ENCODE data around the gene IKBKE.

Gene IKBKE

DNA sequence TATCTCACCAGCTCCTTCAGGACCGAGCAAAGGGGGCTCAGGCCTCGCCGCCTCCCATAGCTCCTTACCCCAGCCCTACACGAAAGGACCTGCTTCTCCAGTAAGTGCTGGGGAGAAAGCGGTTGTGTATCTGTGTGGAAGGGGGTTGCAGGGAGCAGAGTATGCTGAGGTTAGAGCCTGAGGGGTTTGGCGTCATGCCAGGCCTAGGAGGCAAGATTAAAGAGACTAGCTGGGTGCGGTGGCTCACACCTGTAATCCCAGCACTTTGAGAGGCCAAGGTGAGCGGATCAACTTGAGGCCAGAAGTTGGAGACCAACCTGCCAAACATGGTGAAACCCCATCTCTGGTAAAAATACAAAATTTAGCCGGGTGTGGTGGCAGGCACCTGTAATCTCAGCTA, 23.0 kb downstream of the IKBKE start:
- H3K4me3 ChIP-seq (ENCODE audit: low read depth, low read length), result no peak overlapping the region
- TF ChIP-seq, protein P1, sequence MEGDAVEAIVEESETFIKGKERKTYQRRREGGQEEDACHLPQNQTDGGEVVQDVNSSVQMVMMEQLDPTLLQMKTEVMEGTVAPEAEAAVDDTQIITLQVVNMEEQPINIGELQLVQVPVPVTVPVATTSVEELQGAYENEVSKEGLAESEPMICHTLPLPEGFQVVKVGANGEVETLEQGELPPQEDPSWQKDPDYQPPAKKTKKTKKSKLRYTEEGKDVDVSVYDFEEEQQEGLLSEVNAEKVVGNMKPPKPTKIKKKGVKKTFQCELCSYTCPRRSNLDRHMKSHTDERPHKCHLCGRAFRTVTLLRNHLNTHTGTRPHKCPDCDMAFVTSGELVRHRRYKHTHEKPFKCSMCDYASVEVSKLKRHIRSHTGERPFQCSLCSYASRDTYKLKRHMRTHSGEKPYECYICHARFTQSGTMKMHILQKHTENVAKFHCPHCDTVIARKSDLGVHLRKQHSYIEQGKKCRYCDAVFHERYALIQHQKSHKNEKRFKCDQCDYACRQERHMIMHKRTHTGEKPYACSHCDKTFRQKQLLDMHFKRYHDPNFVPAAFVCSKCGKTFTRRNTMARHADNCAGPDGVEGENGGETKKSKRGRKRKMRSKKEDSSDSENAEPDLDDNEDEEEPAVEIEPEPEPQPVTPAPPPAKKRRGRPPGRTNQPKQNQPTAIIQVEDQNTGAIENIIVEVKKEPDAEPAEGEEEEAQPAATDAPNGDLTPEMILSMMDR (IDR thresholded peaks at IDR 0.05; ENCODE audit: borderline replicate concordance, insufficient read depth, low read depth, low read length), result no peak

DNA sequence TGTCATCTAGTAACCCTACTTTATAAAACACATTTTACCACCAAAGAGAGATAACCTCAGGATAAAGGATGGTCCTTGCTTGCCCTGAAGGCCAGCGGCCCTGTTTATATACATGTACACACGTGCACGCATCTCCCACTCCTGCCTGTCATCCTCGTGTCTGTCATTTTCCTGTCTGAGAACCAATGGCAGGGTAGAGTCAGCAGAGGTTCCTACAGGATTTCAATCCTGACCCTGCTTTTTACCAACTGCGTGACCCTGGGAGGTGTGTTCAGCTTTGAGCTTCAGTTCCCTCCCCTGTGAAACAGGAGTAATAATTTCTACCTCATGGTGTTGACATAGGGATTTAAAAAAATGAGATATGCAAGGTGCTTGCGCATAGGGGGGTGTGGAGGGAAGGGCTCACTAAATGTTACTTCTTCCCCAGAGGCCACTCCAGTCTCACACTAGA, 24.8 kb downstream of the IKBKE start:
- TF ChIP-seq, protein P1 (IDR thresholded peaks at IDR 0.05; ENCODE audit: borderline replicate concordance, insufficient read depth, low read depth, low read length), result no peak

DNA sequence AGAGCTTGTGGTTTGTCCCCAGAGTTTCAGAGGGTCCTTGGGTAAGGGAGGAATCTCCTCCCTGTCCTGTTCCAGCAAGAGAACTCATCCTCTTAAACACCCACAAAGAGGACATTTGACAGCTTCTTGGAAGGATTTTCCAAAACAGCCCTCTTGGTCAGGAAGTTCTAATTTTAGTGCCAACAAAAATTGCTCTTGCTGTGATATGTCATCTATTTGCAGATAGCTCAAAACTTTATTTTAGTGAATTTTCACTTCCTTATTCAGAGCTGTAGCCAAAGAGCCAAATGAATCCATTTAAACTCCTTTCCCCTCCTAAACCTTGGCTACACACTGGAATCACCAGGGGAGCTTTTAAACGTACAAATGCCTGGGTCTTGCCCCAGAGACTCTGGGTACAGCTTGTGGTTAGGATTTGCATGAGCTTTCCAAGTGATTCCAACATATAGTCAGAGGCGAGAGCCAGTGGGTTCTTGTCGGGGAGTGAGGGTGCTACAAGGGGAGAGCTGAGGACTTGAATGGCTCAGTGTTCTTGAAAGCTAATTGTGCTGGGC, 25.3 kb downstream of the IKBKE start:
- no peak overlapping the region for H3K4me3 ChIP-seq (ENCODE audit: low read depth, low read length)
- TF ChIP-seq, protein P1 (IDR thresholded peaks at IDR 0.05; ENCODE audit: borderline replicate concordance, insufficient read depth, low read depth, low read length), result no peak

More for the DNA sequence above, 24.8 kb downstream of the IKBKE start:
- no peak overlapping the region for H3K4me3 ChIP-seq (ENCODE audit: low read depth, low read length)

DNA sequence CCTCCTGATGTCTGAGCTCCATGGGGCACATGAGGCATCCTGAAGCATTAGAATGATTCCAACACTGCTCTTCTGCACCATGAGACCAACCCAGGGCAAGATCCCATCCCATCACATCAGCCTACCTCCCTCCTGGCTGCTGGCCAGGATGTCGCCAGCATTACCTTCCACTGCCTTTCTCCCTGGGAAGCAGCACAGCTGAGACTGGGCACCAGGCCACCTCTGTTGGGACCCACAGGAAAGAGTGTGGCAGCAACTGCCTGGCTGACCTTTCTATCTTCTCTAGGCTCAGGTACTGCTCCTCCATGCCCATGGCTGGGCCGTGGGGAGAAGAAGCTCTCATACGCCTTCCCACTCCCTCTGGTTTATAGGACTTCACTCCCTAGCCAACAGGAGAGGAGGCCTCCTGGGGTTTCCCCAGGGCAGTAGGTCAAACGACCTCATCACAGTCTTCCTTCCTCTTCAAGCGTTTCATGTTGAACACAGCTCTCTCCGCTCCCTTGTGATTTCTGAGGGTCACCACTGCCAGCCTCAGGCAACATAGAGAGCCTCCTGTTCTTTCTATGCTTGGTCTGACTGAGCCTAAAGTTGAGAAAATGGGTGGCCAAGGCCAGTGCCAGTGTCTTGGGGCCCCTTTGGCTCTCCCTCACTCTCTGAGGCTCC, 26.0 kb downstream of the IKBKE start:
- TF ChIP-seq, protein P1 (IDR thresholded peaks at IDR 0.05; ENCODE audit: borderline replicate concordance, insufficient read depth, low read depth, low read length), result no peak
- peak overlapping the region; percentile 15 for H3K4me3 ChIP-seq (ENCODE audit: low read depth, low read length)

DNA sequence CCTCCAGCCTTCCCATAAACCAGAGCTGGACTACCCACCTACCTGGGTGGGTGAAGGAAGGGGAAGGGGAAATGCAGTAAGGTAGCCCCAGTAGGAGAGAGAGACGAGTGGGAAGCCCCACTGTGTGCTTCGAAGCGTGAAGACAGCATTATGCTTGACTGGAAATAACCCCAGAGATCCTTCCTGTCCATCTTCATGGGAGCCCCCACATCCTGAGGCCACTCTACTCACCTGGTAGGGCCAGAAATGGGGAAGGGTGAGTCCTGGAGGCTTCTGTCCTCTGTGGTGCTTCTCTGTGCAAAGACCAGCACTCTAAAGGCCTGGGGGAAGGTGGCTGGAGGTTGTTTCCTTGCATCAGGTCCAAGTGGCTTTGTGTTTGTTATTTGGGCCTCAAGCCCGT, 27.1 kb downstream of the IKBKE start:
- TF ChIP-seq, protein P1 (IDR thresholded peaks at IDR 0.05; ENCODE audit: borderline replicate concordance, insufficient read depth, low read depth, low read length), result no peak
- H3K4me3 ChIP-seq (ENCODE audit: low read depth, low read length), result no peak overlapping the region

DNA sequence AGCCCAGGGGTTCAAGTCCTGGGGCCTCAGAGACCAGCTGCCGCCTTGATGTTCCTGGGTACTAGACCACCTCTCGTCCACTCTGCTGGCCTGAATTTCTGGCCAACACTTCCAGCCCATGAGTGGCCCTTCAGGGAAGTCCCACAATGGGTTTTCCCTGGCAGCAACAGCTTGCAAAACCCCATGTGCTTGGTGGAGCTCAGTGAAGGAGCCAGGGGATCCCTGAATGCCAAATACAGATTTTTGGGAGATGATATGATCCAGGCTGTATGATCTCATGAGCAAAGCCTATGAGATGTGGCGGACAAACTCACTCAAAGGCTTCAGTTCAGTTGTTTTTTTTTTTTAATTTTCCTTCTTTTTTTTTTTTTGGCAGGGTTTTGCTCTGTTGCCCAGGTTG, 27.5 kb downstream of the IKBKE start:
- H3K4me3 ChIP-seq (ENCODE audit: low read depth, low read length), result no peak overlapping the region
- TF ChIP-seq, protein P1 (IDR thresholded peaks at IDR 0.05; ENCODE audit: borderline replicate concordance, insufficient read depth, low read depth, low read length), result no peak

DNA sequence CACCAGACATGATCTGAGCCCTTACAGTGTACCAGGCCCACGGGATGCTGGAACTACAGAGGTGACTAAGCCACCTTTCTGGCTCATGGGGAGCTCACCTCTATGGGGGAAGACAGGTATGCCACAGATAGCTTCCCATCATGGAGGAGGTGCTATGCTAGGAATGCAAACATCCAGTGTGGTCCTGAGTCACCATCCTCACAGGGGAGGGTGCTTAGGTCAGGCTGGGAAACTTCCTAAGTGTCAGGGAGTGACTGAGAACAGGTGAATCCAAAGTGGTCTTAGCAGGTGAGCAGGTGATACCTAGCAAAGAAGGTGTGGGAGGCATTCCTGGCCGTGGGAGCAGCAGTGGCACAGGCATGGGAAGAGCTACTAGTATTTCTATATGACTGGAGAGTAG, 28.4 kb downstream of the IKBKE start:
- TF ChIP-seq, protein P1 (IDR thresholded peaks at IDR 0.05; ENCODE audit: borderline replicate concordance, insufficient read depth, low read depth, low read length), result no peak
- no peak overlapping the region for H3K4me3 ChIP-seq (ENCODE audit: low read depth, low read length)

Measured in GM12875 (cell line).